Ishikawa (cell line): ENCODE results near the gene SRSF7.

Experiments
- EP300 ChIP-seq: IDR thresholded peaks from 2 replicates; pipeline ENCODE4 v1.6.1; 2012; ENCODE audit warnings: borderline replicate concordance
- FOXM1 ChIP-seq: IDR thresholded peaks from 2 replicates; pipeline ENCODE4 v1.6.1; 2012; ENCODE audit warnings: low read depth, borderline replicate concordance
- NFIC ChIP-seq: IDR thresholded peaks from 2 replicates; pipeline ENCODE4 v1.6.1; 2012
- TEAD4 ChIP-seq: IDR thresholded peaks from 2 replicates; pipeline ENCODE4 v1.6.1; 2012
- TF ChIP-seq, protein P1 (sequence below): IDR thresholded peaks from 2 replicates; pipeline ENCODE4 v1.6.1; 2012; ENCODE audit warnings: low read depth, mild to moderate bottlenecking
- TF ChIP-seq, protein P2 (sequence below): IDR thresholded peaks from 2 replicates; pipeline ENCODE4 v1.6.1; 2012

DNA sequence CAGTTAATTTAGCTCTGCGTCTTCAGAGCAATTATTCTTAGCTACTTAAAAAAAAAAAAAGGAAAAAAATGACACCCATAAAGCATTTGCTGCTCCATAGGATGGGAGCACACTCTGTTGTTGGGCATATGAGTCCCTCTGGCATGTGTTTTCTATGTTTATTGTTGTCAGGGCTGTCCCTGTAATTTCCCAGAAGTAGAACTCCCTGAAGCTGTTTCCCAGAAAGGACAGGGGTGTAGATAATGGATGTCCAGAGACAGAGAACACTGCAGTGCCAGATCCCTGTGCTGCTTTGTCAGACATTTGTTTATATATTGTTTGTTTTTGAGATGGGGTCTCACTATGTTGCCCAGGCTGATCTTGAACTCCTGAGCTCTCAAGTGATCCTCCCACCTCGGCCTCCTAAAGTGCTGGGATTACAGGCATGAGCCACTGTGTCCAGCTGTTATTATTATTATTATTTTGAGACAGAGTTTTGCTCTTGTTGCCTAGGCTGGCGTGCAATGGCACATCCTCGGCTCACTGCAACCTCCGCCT is 52.6 kb downstream of the SRSF7 start:
- no peak for TF ChIP-seq FOXM1
- TF ChIP-seq, protein P1, sequence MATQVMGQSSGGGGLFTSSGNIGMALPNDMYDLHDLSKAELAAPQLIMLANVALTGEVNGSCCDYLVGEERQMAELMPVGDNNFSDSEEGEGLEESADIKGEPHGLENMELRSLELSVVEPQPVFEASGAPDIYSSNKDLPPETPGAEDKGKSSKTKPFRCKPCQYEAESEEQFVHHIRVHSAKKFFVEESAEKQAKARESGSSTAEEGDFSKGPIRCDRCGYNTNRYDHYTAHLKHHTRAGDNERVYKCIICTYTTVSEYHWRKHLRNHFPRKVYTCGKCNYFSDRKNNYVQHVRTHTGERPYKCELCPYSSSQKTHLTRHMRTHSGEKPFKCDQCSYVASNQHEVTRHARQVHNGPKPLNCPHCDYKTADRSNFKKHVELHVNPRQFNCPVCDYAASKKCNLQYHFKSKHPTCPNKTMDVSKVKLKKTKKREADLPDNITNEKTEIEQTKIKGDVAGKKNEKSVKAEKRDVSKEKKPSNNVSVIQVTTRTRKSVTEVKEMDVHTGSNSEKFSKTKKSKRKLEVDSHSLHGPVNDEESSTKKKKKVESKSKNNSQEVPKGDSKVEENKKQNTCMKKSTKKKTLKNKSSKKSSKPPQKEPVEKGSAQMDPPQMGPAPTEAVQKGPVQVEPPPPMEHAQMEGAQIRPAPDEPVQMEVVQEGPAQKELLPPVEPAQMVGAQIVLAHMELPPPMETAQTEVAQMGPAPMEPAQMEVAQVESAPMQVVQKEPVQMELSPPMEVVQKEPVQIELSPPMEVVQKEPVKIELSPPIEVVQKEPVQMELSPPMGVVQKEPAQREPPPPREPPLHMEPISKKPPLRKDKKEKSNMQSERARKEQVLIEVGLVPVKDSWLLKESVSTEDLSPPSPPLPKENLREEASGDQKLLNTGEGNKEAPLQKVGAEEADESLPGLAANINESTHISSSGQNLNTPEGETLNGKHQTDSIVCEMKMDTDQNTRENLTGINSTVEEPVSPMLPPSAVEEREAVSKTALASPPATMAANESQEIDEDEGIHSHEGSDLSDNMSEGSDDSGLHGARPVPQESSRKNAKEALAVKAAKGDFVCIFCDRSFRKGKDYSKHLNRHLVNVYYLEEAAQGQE: no peak
- TF ChIP-seq TEAD4: no peak
- TF ChIP-seq EP300: no peak
- no peak for TF ChIP-seq NFIC
- TF ChIP-seq, protein P2, sequence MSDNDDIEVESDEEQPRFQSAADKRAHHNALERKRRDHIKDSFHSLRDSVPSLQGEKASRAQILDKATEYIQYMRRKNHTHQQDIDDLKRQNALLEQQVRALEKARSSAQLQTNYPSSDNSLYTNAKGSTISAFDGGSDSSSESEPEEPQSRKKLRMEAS: no peak
